PC-3 (cell line): ENCODE results near the gene RGL2. TPM values are rescaled to one million over a fixed set of nuclear protein-coding genes. Genes with fewer than 3 reads are reported as not detected.

Experiments
- ATAC-seq: fragments of 200-7000 bp; cut with Tn5 transposase; 2 replicates; pipeline ENCODE4 v1.9.1; 2020; ENCODE audit warnings: mild to moderate bottlenecking, moderate library complexity
- BruUV-seq: library from RNA; stranded (reverse); fragments of 400-500 nt; replicated peaks from 2 replicates; lab custom pipeline; 2021; lab: Mats Ljungman, UMichigan
- CTCF ChIA-PET: fragments of 300-600 bp; sonication (Branson Sonifier 250); formaldehyde crosslinking; loops from one replicate; lab custom pipeline; 2022; ENCODE audit warnings: antibody characterized with exemption; lab: Charles Lee
- POLR2A ChIA-PET: fragments of 300-600 bp; sonication (Branson Sonifier 250); formaldehyde crosslinking; loops from one replicate; lab custom pipeline; 2022; ENCODE audit warnings: antibody characterized with exemption; ENCODE audit not compliant: unreplicated experiment; lab: Charles Lee
- DNase-seq: peaks from one replicate; pipeline ENCODE4 v3.0.0-alpha.2; 2015
- H2AFZ ChIP-seq: fragments of 300-600 bp; sonication (generic); 2 replicates; pipeline ENCODE4 v1.6.0; 2016; ENCODE audit warnings: antibody characterized with exemption, low read length
- H3F3A ChIP-seq: fragments of 300-600 bp; sonication (generic); one replicate; pipeline ENCODE4 v1.6.0; 2017; ENCODE audit warnings: antibody characterized with exemption, low read length, control low read depth, mild to moderate bottlenecking; ENCODE audit not compliant: unreplicated experiment
- H3K27ac ChIP-seq: fragments of 300-600 bp; sonication (generic); 2 replicates; pipeline ENCODE4 v1.5.1; 2016; ENCODE audit warnings: mild to moderate bottlenecking, low read length
- H3K27me3 ChIP-seq: fragments of 300-600 bp; sonication (generic); 2 replicates; pipeline ENCODE4 v1.6.1; 2016; ENCODE audit warnings: low read length, mixed read lengths
- H3K36me3 ChIP-seq: fragments of 300-600 bp; sonication (generic); 2 replicates; pipeline ENCODE4 v1.6.1; 2016; ENCODE audit warnings: low read depth, mixed run types, low read length, mixed read lengths
- H3K4me1 ChIP-seq: fragments of 300-600 bp; sonication (generic); 2 replicates; pipeline ENCODE4 v1.5.1; 2016; ENCODE audit warnings: low read length; ENCODE audit not compliant: insufficient read depth
- H3K4me2 ChIP-seq: fragments of 300-600 bp; sonication (generic); 2 replicates; pipeline ENCODE4 v1.6.0; 2016; ENCODE audit warnings: low read length
- H3K4me3 ChIP-seq: fragments of 300-600 bp; sonication (generic); 2 replicates; pipeline ENCODE4 v1.5.1; 2016; ENCODE audit warnings: mild to moderate bottlenecking, low read length, mixed read lengths
- H3K79me2 ChIP-seq: fragments of 300-600 bp; sonication (generic); 2 replicates; pipeline ENCODE4 v1.6.1; 2017; ENCODE audit warnings: low read length, mixed read lengths
- H3K9ac ChIP-seq: fragments of 300-600 bp; sonication (generic); 2 replicates; pipeline ENCODE4 v1.6.0; 2016; ENCODE audit warnings: mild to moderate bottlenecking, low read length
- H3K9me2 ChIP-seq: fragments of 300-600 bp; sonication (generic); replicated peaks from 2 replicates; pipeline ENCODE4 v1.6.1; 2016; ENCODE audit warnings: mixed run types, low read length, mixed read lengths
- H3K9me3 ChIP-seq: fragments of 300-600 bp; sonication (generic); 2 replicates; pipeline ENCODE4 v1.6.1; 2016; ENCODE audit warnings: low read length, mixed read lengths
- H4K20me1 ChIP-seq: fragments of 300-600 bp; sonication (generic); 2 replicates; pipeline ENCODE4 v1.6.1; 2016; ENCODE audit warnings: low read length, mixed read lengths
- EZH2 ChIP-seq: fragments of 300-600 bp; sonication (generic); IDR thresholded peaks from one replicate; pipeline ENCODE4 v1.6.1; 2017; ENCODE audit warnings: antibody characterized with exemption, mild to moderate bottlenecking, low read length; ENCODE audit not compliant: unreplicated experiment
- EZH2phosphoT487 ChIP-seq: fragments of 300-600 bp; sonication (generic); IDR thresholded peaks from 2 replicates; pipeline ENCODE4 v1.6.1; 2018; ENCODE audit warnings: mild to moderate bottlenecking, antibody characterized with exemption, low read length, borderline replicate concordance
- intact Hi-C: fragments of 100-400 bp; cut with micrococcal nuclease; formaldehyde crosslinking; loops from 2 replicates; pipeline ENCODE4 v1.9.0; 2023
- total RNA-seq: library from RNA; depleted of rRNA; stranded (reverse); fragments of >200 nt; gene quantifications from 2 replicates; pipeline ENCODE4 v1.2.3, GENCODE V29; 2014
- TF ChIP-seq, protein P1 (sequence below): fragments of 300-600 bp; sonication (generic); conservative IDR thresholded peaks from 2 replicates; pipeline ENCODE4 v1.5.1; 2017; ENCODE audit warnings: antibody characterized with exemption, low read depth, mild to moderate bottlenecking, low read length

Gene RGL2
- total RNA-seq, 1 experiment from 2014 or later, result 34.9 TPM

DNA sequence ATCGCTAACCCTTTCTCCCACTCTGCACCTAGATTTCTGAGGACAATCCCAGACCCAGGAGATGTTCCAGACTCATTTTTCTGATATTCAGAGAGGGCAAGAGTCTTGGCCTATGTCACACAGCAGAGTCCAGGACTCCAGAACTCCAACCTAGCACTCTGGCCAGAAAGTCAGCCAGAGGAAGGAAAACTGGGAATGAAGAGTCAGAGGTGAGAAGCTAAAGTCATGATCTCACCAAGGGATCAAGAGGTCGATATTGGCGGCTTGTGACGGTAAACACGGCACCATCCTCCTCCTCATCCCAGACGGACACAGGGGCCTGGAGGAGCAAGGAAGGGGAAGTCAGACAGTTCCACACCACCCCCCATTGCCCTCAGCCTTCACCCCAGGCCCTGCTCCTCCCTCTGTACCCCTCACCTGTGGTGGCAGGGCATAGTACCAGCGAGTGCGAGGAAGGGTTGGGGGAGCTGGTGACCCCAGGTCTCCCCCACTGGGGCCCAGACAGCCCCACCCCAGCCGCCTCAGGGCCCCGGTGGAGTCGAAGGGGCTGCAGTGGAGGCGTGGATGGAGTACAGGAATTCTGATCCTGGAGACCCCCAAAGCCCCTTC, 1.8 kb downstream of the RGL2 start:
- Histone ChIP-seq H3K27ac (peak overlapping the region; percentile 92), H3K27me3 (no peaks in the 10 kb centered on the region), H4K20me1 (no peaks in the 10 kb centered on the region), H3K79me2 (peaks cover 21% of the 10 kb centered on the region), H3K4me2 (peak overlapping the region; percentile 100), H3K36me3 (peaks cover 6% of the 10 kb centered on the region; the same call in 1 of the 2 replicates), H2AFZ (peak overlapping the region; percentile 88; the same call in 1 of the 2 replicates), H3K4me3 (peak overlapping the region; percentile 78), H3K9me3 (no peaks in the 10 kb centered on the region), H3F3A (peaks cover 3% of the 10 kb centered on the region), H3K9ac (peak overlapping the region; percentile 80), H3K9me2 (no peaks in the 10 kb centered on the region), H3K4me1 (peaks cover 15% of the 10 kb centered on the region)
- TF ChIP-seq EZH2, result no peak
- TF ChIP-seq, protein P1, sequence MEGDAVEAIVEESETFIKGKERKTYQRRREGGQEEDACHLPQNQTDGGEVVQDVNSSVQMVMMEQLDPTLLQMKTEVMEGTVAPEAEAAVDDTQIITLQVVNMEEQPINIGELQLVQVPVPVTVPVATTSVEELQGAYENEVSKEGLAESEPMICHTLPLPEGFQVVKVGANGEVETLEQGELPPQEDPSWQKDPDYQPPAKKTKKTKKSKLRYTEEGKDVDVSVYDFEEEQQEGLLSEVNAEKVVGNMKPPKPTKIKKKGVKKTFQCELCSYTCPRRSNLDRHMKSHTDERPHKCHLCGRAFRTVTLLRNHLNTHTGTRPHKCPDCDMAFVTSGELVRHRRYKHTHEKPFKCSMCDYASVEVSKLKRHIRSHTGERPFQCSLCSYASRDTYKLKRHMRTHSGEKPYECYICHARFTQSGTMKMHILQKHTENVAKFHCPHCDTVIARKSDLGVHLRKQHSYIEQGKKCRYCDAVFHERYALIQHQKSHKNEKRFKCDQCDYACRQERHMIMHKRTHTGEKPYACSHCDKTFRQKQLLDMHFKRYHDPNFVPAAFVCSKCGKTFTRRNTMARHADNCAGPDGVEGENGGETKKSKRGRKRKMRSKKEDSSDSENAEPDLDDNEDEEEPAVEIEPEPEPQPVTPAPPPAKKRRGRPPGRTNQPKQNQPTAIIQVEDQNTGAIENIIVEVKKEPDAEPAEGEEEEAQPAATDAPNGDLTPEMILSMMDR, result no peak
- no peak for TF ChIP-seq EZH2phosphoT487
- DNase-seq (no peak), ATAC-seq (no peak)
- intact Hi-C loops, result loop anchor here (5.0 kb wide), 1 partner anchor 110 kb away; no protein-coding TSS in a partner anchor
- CTCF ChIA-PET, result no interaction called here
- no TSS peak for BruUV-seq
- POLR2A ChIA-PET, result interaction anchor here (0.6 kb wide), 1 partner anchor 1207 kb away, joined by 3 read pairs; no protein-coding TSS in a partner anchor

DNA sequence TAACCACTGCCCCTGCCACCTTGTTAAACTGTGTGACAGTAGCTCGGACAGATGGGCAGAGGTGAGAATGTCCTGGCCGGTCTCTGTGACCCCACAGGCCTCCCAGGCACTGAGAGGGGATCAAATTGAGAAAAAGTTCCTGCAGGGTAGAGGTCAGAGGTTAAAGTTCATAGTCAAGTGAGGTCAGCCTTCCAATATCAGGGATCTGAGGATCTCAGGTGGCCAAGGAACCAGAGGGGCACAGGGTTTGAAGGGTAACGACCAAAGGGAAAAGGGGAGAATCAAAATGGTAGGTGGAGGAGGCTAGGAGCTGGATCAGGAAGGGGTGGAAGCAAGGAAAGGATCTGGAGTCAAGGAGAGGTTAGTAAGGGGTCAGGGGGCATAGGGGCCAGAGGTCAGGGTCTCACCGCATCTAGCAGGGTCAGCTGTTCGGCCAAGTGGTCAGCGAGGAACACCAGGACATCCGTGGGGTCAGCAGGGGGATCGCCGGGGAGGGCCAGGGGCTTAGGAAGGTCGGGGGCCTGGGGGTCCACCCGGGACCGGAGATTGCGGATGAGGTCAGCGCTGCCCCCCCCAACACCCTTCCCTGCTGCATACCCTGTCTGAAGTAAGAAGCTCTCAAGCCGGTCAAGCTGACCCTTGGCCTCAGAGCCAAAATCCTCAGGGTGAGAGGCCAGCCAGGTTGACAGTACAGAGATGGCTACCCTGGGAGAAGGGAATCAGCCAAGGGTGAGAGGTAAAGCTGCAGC, 2.9 kb downstream of the RGL2 start:
- H3K9me3 ChIP-seq, result no peaks in the 10 kb centered on the region
- H3F3A ChIP-seq, result peaks cover 3% of the 10 kb centered on the region
- H3K9ac ChIP-seq, result no peak overlapping the region
- H2AFZ ChIP-seq, result no peak overlapping the region
- no TSS peak for BruUV-seq
- no peak overlapping the region for H3K4me2 ChIP-seq
- H3K79me2 ChIP-seq, result peaks cover 21% of the 10 kb centered on the region
- intact Hi-C loops, result loop anchor here (5.0 kb wide), 1 partner anchor 112 kb away; no protein-coding TSS in a partner anchor
- peaks cover 10% of the 10 kb centered on the region for H3K4me1 ChIP-seq
- POLR2A ChIA-PET, result no interaction called here
- H3K4me3 ChIP-seq, result no peak overlapping the region
- no peak overlapping the region for H3K27ac ChIP-seq
- CTCF ChIA-PET, result no interaction called here
- DNase-seq (no peak), ATAC-seq (no peak)
- no peaks in the 10 kb centered on the region for H3K9me2 ChIP-seq
- no peaks in the 10 kb centered on the region for H3K27me3 ChIP-seq
- H4K20me1 ChIP-seq, result no peaks in the 10 kb centered on the region
- TF ChIP-seq EZH2 (no peak), EZH2phosphoT487 (no peak)
- TF ChIP-seq, protein P1, result no peak
- peaks cover 16% of the 10 kb centered on the region; the same call in 1 of the 2 replicates for H3K36me3 ChIP-seq
